ENCODE data around the gene TNNI3K. TPM values are rescaled to one million over a fixed set of nuclear protein-coding genes. Genes with fewer than 3 reads are reported as not detected.

Gene TNNI3K
- total RNA-seq, 2 donors from 2014 or later: 11.5 TPM; not detected in 1

DNA sequence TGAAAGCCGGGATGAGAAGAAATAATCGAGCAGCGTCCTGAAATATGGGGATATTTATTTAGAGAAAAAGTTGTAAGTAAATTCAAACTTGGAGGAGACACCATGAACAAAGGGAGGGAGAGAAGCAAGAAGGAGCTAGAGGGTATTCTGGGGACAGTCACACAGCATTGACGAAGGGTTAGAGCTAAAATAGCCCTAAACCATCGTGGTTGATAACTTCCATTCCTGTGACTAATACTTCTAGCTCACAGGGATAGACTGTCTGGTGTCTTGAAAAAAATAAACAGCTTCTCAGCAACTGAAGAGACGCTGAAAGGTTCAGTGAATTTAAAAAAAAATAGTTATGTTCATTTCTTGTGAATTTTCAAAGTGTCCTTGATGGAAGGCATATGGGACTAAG is 190.5 kb downstream of the TNNI3K start:
- H3K4me3 ChIP-seq: no peak overlapping the region
- H3K27me3 ChIP-seq: no peaks in the 10 kb centered on the region
- intact Hi-C loops (cut with DNase I): no loop called here
- no peaks in the 10 kb centered on the region for H3K36me3 ChIP-seq (replicated peaks in 1 of 2; ENCODE audit: insufficient read depth in 1 of 2, low read depth in 2 of 2)
- no peak for TF ChIP-seq POLR2A (IDR thresholded peaks at IDR 0.05)
- TF ChIP-seq, protein P1, sequence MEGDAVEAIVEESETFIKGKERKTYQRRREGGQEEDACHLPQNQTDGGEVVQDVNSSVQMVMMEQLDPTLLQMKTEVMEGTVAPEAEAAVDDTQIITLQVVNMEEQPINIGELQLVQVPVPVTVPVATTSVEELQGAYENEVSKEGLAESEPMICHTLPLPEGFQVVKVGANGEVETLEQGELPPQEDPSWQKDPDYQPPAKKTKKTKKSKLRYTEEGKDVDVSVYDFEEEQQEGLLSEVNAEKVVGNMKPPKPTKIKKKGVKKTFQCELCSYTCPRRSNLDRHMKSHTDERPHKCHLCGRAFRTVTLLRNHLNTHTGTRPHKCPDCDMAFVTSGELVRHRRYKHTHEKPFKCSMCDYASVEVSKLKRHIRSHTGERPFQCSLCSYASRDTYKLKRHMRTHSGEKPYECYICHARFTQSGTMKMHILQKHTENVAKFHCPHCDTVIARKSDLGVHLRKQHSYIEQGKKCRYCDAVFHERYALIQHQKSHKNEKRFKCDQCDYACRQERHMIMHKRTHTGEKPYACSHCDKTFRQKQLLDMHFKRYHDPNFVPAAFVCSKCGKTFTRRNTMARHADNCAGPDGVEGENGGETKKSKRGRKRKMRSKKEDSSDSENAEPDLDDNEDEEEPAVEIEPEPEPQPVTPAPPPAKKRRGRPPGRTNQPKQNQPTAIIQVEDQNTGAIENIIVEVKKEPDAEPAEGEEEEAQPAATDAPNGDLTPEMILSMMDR (IDR thresholded peaks at IDR 0.05): no peak
- no peak for DNase-seq
- ATAC-seq: no peak
- WGBS, 2 donors: 64 to 73% methylated on average over 6 of the region's 6 CpGs
- H3K9me3 ChIP-seq: no peaks in the 10 kb centered on the region
- H3K4me1 ChIP-seq: no peaks in the 10 kb centered on the region
- H3K27ac ChIP-seq: no peak overlapping the region

DNA sequence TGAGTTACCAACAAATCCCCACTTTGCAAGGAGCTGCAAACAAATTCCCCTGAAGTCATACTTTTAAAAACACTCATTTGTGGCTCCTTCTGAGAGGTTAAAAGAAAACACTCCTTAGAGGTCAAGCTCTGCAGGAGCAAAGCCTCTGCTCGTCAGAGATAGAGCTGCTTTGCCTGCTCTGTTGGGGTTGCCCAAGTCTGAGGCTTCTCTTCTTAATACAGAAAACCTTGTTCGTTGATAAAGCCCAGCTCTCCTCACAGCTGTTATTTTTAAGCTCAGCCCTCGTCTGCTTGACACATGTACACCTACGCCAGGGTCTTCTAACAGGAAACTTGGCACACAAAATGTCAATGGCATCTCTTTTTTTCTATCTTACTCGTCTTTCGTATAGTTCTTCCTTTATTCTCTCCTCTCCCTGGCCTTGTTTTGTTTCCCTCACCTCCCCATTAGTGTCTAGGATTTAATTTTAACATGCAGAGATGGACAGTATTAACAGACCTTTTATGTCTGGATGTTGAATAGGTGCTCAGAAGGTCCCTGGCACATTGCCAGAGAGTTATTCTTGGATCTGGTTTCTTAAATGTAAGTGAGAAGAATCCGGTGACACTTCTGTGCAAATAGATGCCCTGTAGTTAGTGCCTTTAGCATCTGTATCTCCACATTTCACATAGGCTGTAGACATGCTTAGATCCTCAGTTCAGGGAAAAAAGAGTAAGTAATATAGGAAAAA is 191.2 kb downstream of the TNNI3K start:
- H3K9me3 ChIP-seq: no peaks in the 10 kb centered on the region
- no peaks in the 10 kb centered on the region for H3K27me3 ChIP-seq
- ATAC-seq (no peak), DNase-seq (no peak)
- WGBS, 2 donors: 35 to 43% methylated on average over 7 of the region's 7 CpGs
- no peaks in the 10 kb centered on the region for H3K36me3 ChIP-seq (replicated peaks in 1 of 2; ENCODE audit: insufficient read depth in 1 of 2, low read depth in 2 of 2)
- H3K4me3 ChIP-seq: no peak overlapping the region
- no peak for TF ChIP-seq POLR2A (IDR thresholded peaks at IDR 0.05)
- TF ChIP-seq, protein P1 (IDR thresholded peaks at IDR 0.05): no peak
- H3K4me1 ChIP-seq: no peaks in the 10 kb centered on the region
- intact Hi-C loops (cut with DNase I): no loop called here
- H3K27ac ChIP-seq: no peak overlapping the region

DNA sequence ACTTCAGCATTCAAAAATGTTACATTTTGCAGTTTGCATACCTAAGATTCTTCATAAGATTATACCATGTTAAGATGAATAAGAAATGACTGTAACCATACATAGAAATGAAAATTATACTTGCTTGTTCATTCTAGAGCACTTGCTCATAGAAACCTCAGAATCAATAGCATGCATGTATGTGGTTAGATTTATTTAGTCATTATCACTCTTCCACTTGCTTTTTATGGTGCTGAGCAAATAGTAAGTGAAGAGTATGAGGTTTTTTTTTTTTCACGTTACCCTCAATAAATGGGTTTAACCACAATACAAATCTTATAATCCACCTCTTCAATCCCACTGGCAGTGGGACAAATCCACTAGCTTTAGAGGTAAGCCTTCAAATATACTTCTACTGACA is 192.5 kb downstream of the TNNI3K start:
- Histone ChIP-seq H3K27ac (no peak overlapping the region), H3K27me3 (no peaks in the 10 kb centered on the region), H3K9me3 (no peaks in the 10 kb centered on the region), H3K36me3 (replicated peaks in 1 of 2; ENCODE audit: insufficient read depth in 1 of 2, low read depth in 2 of 2) (no peaks in the 10 kb centered on the region), H3K4me1 (no peaks in the 10 kb centered on the region), H3K4me3 (no peak overlapping the region)
- DNase-seq (no peak), ATAC-seq (no peak)
- intact Hi-C loops (cut with DNase I): no loop called here
- 29 to 32% methylated on average over 1 of the region's 1 CpG for WGBS, 2 donors
- TF ChIP-seq, protein P1 (IDR thresholded peaks at IDR 0.05): no peak
- TF ChIP-seq POLR2A (IDR thresholded peaks at IDR 0.05): no peak

DNA sequence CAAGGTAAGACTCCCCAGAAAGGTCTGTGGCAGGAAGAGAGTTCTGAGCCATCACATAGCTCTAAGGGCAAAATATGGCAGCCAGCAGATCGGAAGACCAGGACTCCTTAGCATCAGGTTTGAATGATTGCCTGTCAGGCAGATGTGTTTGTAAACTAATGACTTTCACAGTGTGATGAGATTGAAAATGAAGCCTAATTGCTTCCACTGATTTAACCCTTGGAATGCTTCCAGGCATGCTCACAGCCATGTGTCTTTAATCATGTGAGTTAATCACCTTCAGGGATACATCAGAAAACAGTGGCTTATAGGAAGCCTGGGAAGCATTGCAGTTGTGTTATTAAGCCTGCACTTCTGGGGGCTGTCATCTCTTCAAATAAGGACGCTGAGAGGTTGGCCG is 194.4 kb downstream of the TNNI3K start:
- no peak for TF ChIP-seq POLR2A (IDR thresholded peaks at IDR 0.05)
- TF ChIP-seq, protein P1 (IDR thresholded peaks at IDR 0.05): no peak
- no peaks in the 10 kb centered on the region for H3K27me3 ChIP-seq
- no peak overlapping the region for H3K27ac ChIP-seq
- no peaks in the 10 kb centered on the region for H3K36me3 ChIP-seq (replicated peaks in 1 of 2; ENCODE audit: insufficient read depth in 1 of 2, low read depth in 2 of 2)
- WGBS, 2 donors: 34 to 46% methylated on average over 3 of the region's 3 CpGs
- H3K4me3 ChIP-seq: no peak overlapping the region
- DNase-seq: no peak
- H3K4me1 ChIP-seq: no peaks in the 10 kb centered on the region
- ATAC-seq: no peak
- intact Hi-C loops (cut with DNase I): no loop called here
- no peaks in the 10 kb centered on the region for H3K9me3 ChIP-seq

DNA sequence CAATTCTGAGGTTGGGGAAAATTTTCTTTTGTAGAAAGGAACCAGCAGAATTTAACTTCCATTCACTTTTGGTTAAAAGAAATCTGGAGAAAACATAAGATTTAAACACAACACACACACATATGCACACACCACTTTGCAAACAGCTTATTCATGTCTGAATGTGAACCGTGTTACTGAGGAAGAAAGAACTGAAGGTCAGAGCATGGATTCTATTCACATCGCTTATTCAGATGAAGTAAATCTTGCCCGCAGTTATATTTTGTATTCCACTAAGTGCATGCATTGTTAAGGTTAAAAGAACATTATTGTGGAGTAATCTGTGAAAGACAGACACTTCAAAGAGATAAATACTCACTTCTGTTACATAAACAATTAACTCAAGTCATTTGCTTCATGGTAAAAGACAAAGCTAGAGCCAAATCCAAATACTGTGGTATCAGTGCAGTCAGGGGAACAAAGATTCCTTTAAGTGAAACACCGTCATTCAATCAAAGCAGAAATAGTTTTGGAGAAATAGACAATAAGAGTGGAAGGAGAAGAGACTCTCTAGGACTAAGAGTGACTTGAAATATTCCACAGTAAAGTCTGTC is 195.3 kb downstream of the TNNI3K start:
- H3K27ac ChIP-seq: no peak overlapping the region
- no peaks in the 10 kb centered on the region for H3K27me3 ChIP-seq
- TF ChIP-seq, protein P1 (IDR thresholded peaks at IDR 0.05): no peak
- TF ChIP-seq POLR2A (IDR thresholded peaks at IDR 0.05): no peak
- no peaks in the 10 kb centered on the region for H3K4me1 ChIP-seq
- intact Hi-C loops (cut with DNase I): no loop called here
- no peaks in the 10 kb centered on the region for H3K36me3 ChIP-seq (replicated peaks in 1 of 2; ENCODE audit: insufficient read depth in 1 of 2, low read depth in 2 of 2)
- no peak for ATAC-seq
- WGBS, 2 donors: 43 to 51% methylated on average over 4 of the region's 4 CpGs
- no peak overlapping the region for H3K4me3 ChIP-seq
- DNase-seq: no peak
- no peaks in the 10 kb centered on the region for H3K9me3 ChIP-seq
